ENCODE data around the gene MAML1. TPM values are rescaled to one million over a fixed set of nuclear protein-coding genes. Genes with fewer than 3 reads are reported as not detected.

MAML1 gene
- total and polyA plus RNA-seq, 4 experiments from 2014 or later, result 1.5 to 56.5 (median 31.7) TPM

- peaks cover 0 to 5% (median 0%) of the 10 kb centered on the region in 8 donors for H3K9me3 Mint-ChIP-seq
- ChIA-PET POLR2A (ENCODE audit: partially characterized antibody) (interaction anchor here (0.9 to 7.5 kb wide), 17 partner anchors 9 to 1193 kb away, joined by 3 to 159 read pairs (median 12); partner anchors contain the start of genes CLK4, HNRNPH1, LTC4S and MAML1), CTCF (ENCODE audit: partially characterized antibody) (interaction anchor here (1.0 to 2.1 kb wide), 4 partner anchors 14 to 18 kb away, joined by 3 to 15 read pairs (median 3); no protein-coding TSS in a partner anchor)
- peak overlapping the region; percentile 73 to 88 (median 80) for H3K4me3 Mint-ChIP-seq
- intact Hi-C loops (cut with micrococcal nuclease), result loop anchor here (1.0 to 2.0 kb wide), 3 partner anchors 39 to 121 kb away; partner anchors contain the start of genes CANX, MAML1 and MRNIP
- peaks cover 27 to 58% (median 42%) of the 10 kb centered on the region in 4 donors for H3K4me1 Mint-ChIP-seq
- peak overlapping the region; percentile 90 to 97 (median 95) for H3K27ac Mint-ChIP-seq
- peaks cover 0 to 4% of the 10 kb centered on the region in 2 donors for H3K27me3 Mint-ChIP-seq
- peak in 3 of 5 donors; percentile 31 to 70 (median 34) for DNase-seq
- peaks cover 10 to 31% of the 10 kb centered on the region in 2 donors for H3K36me3 Mint-ChIP-seq
- Histone ChIP-seq H3K4me1 (ENCODE audit: insufficient read depth, low read length) (peaks cover 52% of the 10 kb centered on the region), H3K27ac (ENCODE audit: low read depth, low read length) (peak overlapping the region; percentile 99), H3K27me3 (ENCODE audit: insufficient read depth, low read length) (no peaks in the 10 kb centered on the region), H3K36me3 (ENCODE audit: insufficient read depth, low read length) (peaks cover 22% of the 10 kb centered on the region), H3K4me3 (ENCODE audit: low read length in 2 of 2) (peak overlapping the region in 1 of 2 donors; percentile 83), H3K9me3 (ENCODE audit: control insufficient read depth in 1 of 2, low read length in 2 of 2) (no peaks in the 10 kb centered on the region)
Observed at GRCh38 chr5:179819296-179820126, 86.9 kb downstream of the MAML1 start.

GRCh38 chr5:179820127-179820482 lies 87.5 kb downstream of the MAML1 start:
- intact Hi-C loops (cut with micrococcal nuclease), result loop anchor here (1.0 to 2.0 kb wide), 3 partner anchors 38 to 121 kb away; partner anchors contain the start of genes CANX, MAML1 and MRNIP

GRCh38 chr5:179820483-179821297 lies 88.1 kb downstream of the MAML1 start, which contains the start of gene SQSTM1:
TSS of gene SQSTM1 (plus strand) at chr5:179820905. CDS start at chr5:179820937, 32 bp downstream.
- ChIA-PET POLR2A (ENCODE audit: partially characterized antibody) (interaction anchor here (0.6 to 7.5 kb wide), 18 partner anchors 10 to 261 kb away, joined by 3 to 159 read pairs (median 9); partner anchors contain the start of genes HNRNPH1, LTC4S, MAML1 and MGAT4B), CTCF (ENCODE audit: partially characterized antibody) (interaction anchor here (1.0 to 2.1 kb wide), 3 partner anchors 14 to 25 kb away, joined by 3 to 15 read pairs (median 4); no protein-coding TSS in a partner anchor)
- H3K27me3 ChIP-seq (ENCODE audit: insufficient read depth, low read length), result no peaks in the 10 kb centered on the region
- H3K36me3 Mint-ChIP-seq, result peaks cover 17 to 41% of the 10 kb centered on the region in 2 donors
- H3K4me3 Mint-ChIP-seq, result peak within 1 kb of the TSS; percentile 93 to 98 (median 96)
- DNase-seq, result peak; percentile 76 to 85 (median 81)
- intact Hi-C loops (cut with micrococcal nuclease), result loop anchor here (1.0 to 2.0 kb wide), 4 partner anchors 14 to 122 kb away; partner anchors contain the start of genes CANX, MAML1, MGAT4B and MRNIP
- peaks cover 52% of the 10 kb centered on the region for H3K4me1 ChIP-seq (ENCODE audit: insufficient read depth, low read length)
- H3K9me3 Mint-ChIP-seq, result peaks cover 0 to 5% (median 0%) of the 10 kb centered on the region in 8 donors
- H3K36me3 ChIP-seq (ENCODE audit: insufficient read depth, low read length), result peaks cover 34% of the 10 kb centered on the region
- H3K27ac Mint-ChIP-seq, result peak within 1 kb of the TSS; percentile 96 to 99 (median 97)
- H3K4me1 Mint-ChIP-seq, result peaks cover 29 to 66% (median 48%) of the 10 kb centered on the region in 4 donors
- H3K9me3 ChIP-seq (ENCODE audit: control insufficient read depth in 1 of 2, low read length in 2 of 2), result no peaks in the 10 kb centered on the region
- H3K27me3 Mint-ChIP-seq, result peaks cover 0 to 2% of the 10 kb centered on the region in 2 donors
- peak within 1 kb of the TSS; percentile 50 to 83 for H3K4me3 ChIP-seq (ENCODE audit: low read length in 2 of 2)
- peak within 1 kb of the TSS; percentile 99 for H3K27ac ChIP-seq (ENCODE audit: low read depth, low read length)

More at GRCh38 chr5:179820127-179820482, 87.5 kb downstream of the MAML1 start:
- no peak for DNase-seq
- Histone ChIP-seq H3K36me3 (ENCODE audit: insufficient read depth, low read length) (peaks cover 28% of the 10 kb centered on the region), H3K4me1 (ENCODE audit: insufficient read depth, low read length) (peaks cover 52% of the 10 kb centered on the region), H3K4me3 (ENCODE audit: low read length in 2 of 2) (peak overlapping the region; percentile 39 to 83), H3K27me3 (ENCODE audit: insufficient read depth, low read length) (no peaks in the 10 kb centered on the region), H3K9me3 (ENCODE audit: control insufficient read depth in 1 of 2, low read length in 2 of 2) (no peaks in the 10 kb centered on the region), H3K27ac (ENCODE audit: low read depth, low read length) (peak overlapping the region; percentile 99)
- Mint-ChIP-seq H3K36me3 (peaks cover 16 to 37% of the 10 kb centered on the region in 2 donors), H3K9me3 (peaks cover 0 to 5% (median 0%) of the 10 kb centered on the region in 8 donors), H3K27ac (peak overlapping the region; percentile 90 to 97 (median 95)), H3K27me3 (peaks cover 0 to 4% of the 10 kb centered on the region in 2 donors), H3K4me3 (peak overlapping the region; percentile 73 to 88 (median 80)), H3K4me1 (peaks cover 30 to 64% (median 47%) of the 10 kb centered on the region in 4 donors)
- ChIA-PET POLR2A (ENCODE audit: partially characterized antibody) (interaction anchor here (0.7 to 7.5 kb wide), 19 partner anchors 9 to 1194 kb away, joined by 3 to 159 read pairs (median 6); partner anchors contain the start of genes CLK4, HNRNPH1, LTC4S and MAML1), CTCF (ENCODE audit: partially characterized antibody) (interaction anchor here (1.0 to 2.1 kb wide), 4 partner anchors 14 to 24 kb away, joined by 3 to 15 read pairs (median 4); no protein-coding TSS in a partner anchor)

GRCh38 chr5:179821298-179822058 lies 88.9 kb downstream of the MAML1 start:
- POLR2A ChIA-PET (ENCODE audit: partially characterized antibody), result interaction anchor here (0.5 to 7.5 kb wide), 21 partner anchors 10 to 271 kb away, joined by 3 to 159 read pairs (median 6); partner anchors contain the start of genes HNRNPH1, LTC4S, MAML1 and MGAT4B
- DNase-seq, result peak; percentile 89 to 92 (median 90)
- Histone ChIP-seq H3K36me3 (ENCODE audit: insufficient read depth, low read length) (peaks cover 37% of the 10 kb centered on the region), H3K4me3 (ENCODE audit: low read length in 2 of 2) (peak overlapping the region; percentile 50 to 83), H3K27ac (ENCODE audit: low read depth, low read length) (peak overlapping the region; percentile 99), H3K27me3 (ENCODE audit: insufficient read depth, low read length) (no peaks in the 10 kb centered on the region), H3K4me1 (ENCODE audit: insufficient read depth, low read length) (peaks cover 52% of the 10 kb centered on the region), H3K9me3 (ENCODE audit: control insufficient read depth in 1 of 2, low read length in 2 of 2) (no peaks in the 10 kb centered on the region)
- Mint-ChIP-seq H3K4me1 (peaks cover 28 to 73% (median 46%) of the 10 kb centered on the region in 4 donors), H3K27me3 (peaks cover 0 to 1% of the 10 kb centered on the region in 2 donors), H3K9me3 (peaks cover 0 to 5% (median 0%) of the 10 kb centered on the region in 8 donors), H3K4me3 (peak overlapping the region; percentile 93 to 98 (median 96)), H3K27ac (peak overlapping the region; percentile 96 to 99 (median 97)), H3K36me3 (peaks cover 18 to 48% of the 10 kb centered on the region in 2 donors)
- CTCF ChIA-PET (ENCODE audit: partially characterized antibody), result interaction anchor here (1.0 to 2.1 kb wide), 7 partner anchors 13 to 25 kb away, joined by 3 to 15 read pairs (median 3); no protein-coding TSS in a partner anchor
- intact Hi-C loops (cut with micrococcal nuclease), result loop anchor here (1.0 to 2.0 kb wide), 2 partner anchors 15 to 123 kb away; partner anchors contain the start of genes CANX and MGAT4B

- DNase-seq, result no peak
- Mint-ChIP-seq H3K9me3 (peaks cover 0 to 5% (median 0%) of the 10 kb centered on the region in 8 donors), H3K27ac (peak overlapping the region; percentile 96 to 99 (median 97)), H3K36me3 (peaks cover 22 to 54% of the 10 kb centered on the region in 2 donors), H3K27me3 (peaks cover 0 to 1% of the 10 kb centered on the region in 2 donors), H3K4me1 (peaks cover 30 to 77% (median 47%) of the 10 kb centered on the region in 4 donors), H3K4me3 (peak overlapping the region; percentile 93 to 98 (median 96))
- CTCF ChIA-PET (ENCODE audit: partially characterized antibody), result interaction anchor here (1.1 to 1.6 kb wide), 5 partner anchors 12 to 25 kb away, joined by 3 to 5 read pairs (median 3); no protein-coding TSS in a partner anchor
- no peaks in the 10 kb centered on the region for H3K9me3 ChIP-seq (ENCODE audit: control insufficient read depth in 1 of 2, low read length in 2 of 2)
- peaks cover 52% of the 10 kb centered on the region for H3K4me1 ChIP-seq (ENCODE audit: insufficient read depth, low read length)
- POLR2A ChIA-PET (ENCODE audit: partially characterized antibody), result interaction anchor here (0.5 to 7.5 kb wide), 11 partner anchors 9 to 271 kb away, joined by 3 to 159 read pairs (median 5); partner anchors contain the start of genes LTC4S, MGAT4B, MRNIP and RUFY1
- peak overlapping the region in 1 of 2 donors; percentile 83 for H3K4me3 ChIP-seq (ENCODE audit: low read length in 2 of 2)
- H3K27me3 ChIP-seq (ENCODE audit: insufficient read depth, low read length), result no peaks in the 10 kb centered on the region
- H3K27ac ChIP-seq (ENCODE audit: low read depth, low read length), result peak overlapping the region; percentile 99
- intact Hi-C loops (cut with micrococcal nuclease), result no loop called here
- peaks cover 42% of the 10 kb centered on the region for H3K36me3 ChIP-seq (ENCODE audit: insufficient read depth, low read length)
Observed at GRCh38 chr5:179822059-179822432, 89.4 kb downstream of the MAML1 start.
